ENCODE results near the gene LAGE3. TPM values are rescaled to one million over a fixed set of nuclear protein-coding genes. Genes with fewer than 3 reads are reported as not detected.
A peak's percentile ranks its signal among the peaks of the same experiment; 100 is the strongest.

The LAGE3 gene
- total and polyA plus RNA-seq, 4 donors, result 10.3 to 32.0 (median 23.9) TPM

GRCh38 chrX:154516656-154517100 lies 37.6 kb upstream of the LAGE3 start:
- Histone ChIP-seq H3K27me3 (ENCODE audit: control insufficient read depth in 3 of 3, insufficient read depth in 3 of 3, low read length in 2 of 3) (no peaks in the 10 kb centered on the region), H3K9me3 (ENCODE audit: control insufficient read depth in 4 of 4, insufficient read depth in 3 of 4, low read length in 3 of 4) (peaks cover 0 to 7% (median 0%) of the 10 kb centered on the region in 4 donors), H3K4me1 (ENCODE audit: control insufficient read depth in 5 of 5, insufficient read depth in 5 of 5, low read length in 5 of 5) (peaks cover 0 to 15% (median 4%) of the 10 kb centered on the region in 5 donors), H3K27ac (ENCODE audit: low read depth in 1 of 2, low read length in 1 of 2) (peak overlapping the region; percentile 76 to 92), H3K4me3 (no peak overlapping the region), H3K36me3 (ENCODE audit: control insufficient read depth in 4 of 4, insufficient read depth in 4 of 4, low read length in 4 of 4) (no peaks in the 10 kb centered on the region), H3K9ac (ENCODE audit: insufficient read depth in 1 of 2, low read length in 2 of 2) (peak overlapping the region; percentile 0 to 91)
- WGBS, 2 donors, result 4 to 36% methylated on average over 19 of the region's 19 CpGs
- TF ChIP-seq, protein P1, sequence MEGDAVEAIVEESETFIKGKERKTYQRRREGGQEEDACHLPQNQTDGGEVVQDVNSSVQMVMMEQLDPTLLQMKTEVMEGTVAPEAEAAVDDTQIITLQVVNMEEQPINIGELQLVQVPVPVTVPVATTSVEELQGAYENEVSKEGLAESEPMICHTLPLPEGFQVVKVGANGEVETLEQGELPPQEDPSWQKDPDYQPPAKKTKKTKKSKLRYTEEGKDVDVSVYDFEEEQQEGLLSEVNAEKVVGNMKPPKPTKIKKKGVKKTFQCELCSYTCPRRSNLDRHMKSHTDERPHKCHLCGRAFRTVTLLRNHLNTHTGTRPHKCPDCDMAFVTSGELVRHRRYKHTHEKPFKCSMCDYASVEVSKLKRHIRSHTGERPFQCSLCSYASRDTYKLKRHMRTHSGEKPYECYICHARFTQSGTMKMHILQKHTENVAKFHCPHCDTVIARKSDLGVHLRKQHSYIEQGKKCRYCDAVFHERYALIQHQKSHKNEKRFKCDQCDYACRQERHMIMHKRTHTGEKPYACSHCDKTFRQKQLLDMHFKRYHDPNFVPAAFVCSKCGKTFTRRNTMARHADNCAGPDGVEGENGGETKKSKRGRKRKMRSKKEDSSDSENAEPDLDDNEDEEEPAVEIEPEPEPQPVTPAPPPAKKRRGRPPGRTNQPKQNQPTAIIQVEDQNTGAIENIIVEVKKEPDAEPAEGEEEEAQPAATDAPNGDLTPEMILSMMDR (IDR thresholded peaks at IDR 0.05; ENCODE audit: control extremely low read depth, extremely low read depth), result no peak
- ATAC-seq (ENCODE audit: insufficient read depth, low FRiP score) (peak; percentile 17), DNase-seq (peak; percentile 91 to 96 (median 96))

GRCh38 chrX:154515966-154516655 lies 37.0 kb upstream of the LAGE3 start, which contains the start of gene FAM3A:
FAM3A (minus strand) TSS chrX:154516232; CDS start chrX:154515772, 460 bp downstream.
- Histone ChIP-seq H3K27ac (ENCODE audit: low read depth in 1 of 2, low read length in 1 of 2) (peak within 1 kb of the TSS; percentile 87 to 92), H3K9me3 (ENCODE audit: control insufficient read depth in 4 of 4, insufficient read depth in 3 of 4, low read length in 3 of 4) (peaks cover 0 to 8% (median 0%) of the 10 kb centered on the region in 4 donors), H3K27me3 (ENCODE audit: control insufficient read depth in 3 of 3, insufficient read depth in 3 of 3, low read length in 2 of 3) (no peaks in the 10 kb centered on the region), H3K4me3 (peak within 1 kb of the TSS; percentile 48), H3K9ac (ENCODE audit: insufficient read depth in 1 of 2, low read length in 2 of 2) (peak within 1 kb of the TSS; percentile 0 to 91), H3K36me3 (ENCODE audit: control insufficient read depth in 4 of 4, insufficient read depth in 4 of 4, low read length in 4 of 4) (no peaks in the 10 kb centered on the region), H3K4me1 (ENCODE audit: control insufficient read depth in 5 of 5, insufficient read depth in 5 of 5, low read length in 5 of 5) (peaks cover 0 to 15% (median 4%) of the 10 kb centered on the region in 5 donors)
- TF ChIP-seq, protein P1 (IDR thresholded peaks at IDR 0.05; ENCODE audit: control extremely low read depth, extremely low read depth), result no peak
- 0 to 28% methylated on average over 27 to 59 of the region's 59 CpGs for WGBS, 2 donors
- ATAC-seq (ENCODE audit: insufficient read depth, low FRiP score), result peak; percentile 95
- DNase-seq, result peak in 2 of 3 donors; percentile 95 to 97

- no peaks in the 10 kb centered on the region for H3K27me3 ChIP-seq (ENCODE audit: control insufficient read depth in 3 of 3, insufficient read depth in 3 of 3, low read length in 2 of 3)
- 16 to 43% methylated on average over 27 to 34 of the region's 34 CpGs for WGBS, 2 donors
- DNase-seq, result peak in 2 of 3 donors; percentile 34 to 51
- peak overlapping the region; percentile 48 for H3K4me3 ChIP-seq
- peak overlapping the region; percentile 82 to 87 for H3K27ac ChIP-seq (ENCODE audit: low read depth in 1 of 2, low read length in 1 of 2)
- TF ChIP-seq, protein P1 (IDR thresholded peaks at IDR 0.05; ENCODE audit: control extremely low read depth, extremely low read depth), result no peak
- peak overlapping the region in 1 of 2 donors; percentile 74 for H3K9ac ChIP-seq (ENCODE audit: insufficient read depth in 1 of 2, low read length in 2 of 2)
- no peaks in the 10 kb centered on the region for H3K36me3 ChIP-seq (ENCODE audit: control insufficient read depth in 4 of 4, insufficient read depth in 4 of 4, low read length in 4 of 4)
- H3K4me1 ChIP-seq (ENCODE audit: control insufficient read depth in 5 of 5, insufficient read depth in 5 of 5, low read length in 5 of 5), result peaks cover 0 to 15% (median 4%) of the 10 kb centered on the region in 5 donors
- ATAC-seq (ENCODE audit: insufficient read depth, low FRiP score), result no peak
- H3K9me3 ChIP-seq (ENCODE audit: control insufficient read depth in 4 of 4, insufficient read depth in 3 of 4, low read length in 3 of 4), result peaks cover 0 to 8% (median 0%) of the 10 kb centered on the region in 4 donors
Observed at GRCh38 chrX:154515090-154515965, 36.2 kb upstream of the LAGE3 start.

Data from lung (tissue), 12 donors.